GM12872 (cell line): ENCODE results near the gene EVI2A.

ENCODE experiments used
- CTCF ChIP-seq: IDR thresholded peaks from 3 replicates; pipeline ENCODE4 v1.5.1; 2011; ENCODE audit warnings: low read depth, mild to moderate bottlenecking, low read length, moderate library complexity; ENCODE audit not compliant: insufficient read depth

The EVI2A gene

DNA sequence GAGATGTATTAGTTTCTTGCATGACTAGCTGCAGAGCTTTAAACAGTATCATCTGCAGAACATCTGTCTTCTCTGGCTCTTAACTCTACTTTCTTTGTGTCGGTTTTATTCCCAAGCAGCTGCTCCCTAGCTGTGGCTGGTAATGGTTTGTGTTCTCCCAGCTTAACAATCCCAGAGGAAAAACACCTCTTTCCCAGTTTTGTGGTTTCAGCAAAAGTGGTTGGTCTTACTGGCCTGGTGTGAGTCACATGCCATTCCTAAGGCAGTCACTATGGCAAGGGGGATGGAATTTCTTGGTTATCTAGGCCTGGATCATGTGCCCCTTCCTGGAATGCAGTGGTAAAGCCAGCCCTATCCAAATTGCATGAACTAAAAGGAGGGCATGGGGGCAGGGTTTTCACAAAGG lies 51.8 kb downstream of the EVI2A start:
- TF ChIP-seq CTCF = no peak

- no peak for TF ChIP-seq CTCF
These were observed 52.3 kb downstream of the EVI2A start for GRCh38 chr17:31269036-31269577.
